Measurements from ENCODE around the gene SMARCD3. TPM values are rescaled to one million over a fixed set of nuclear protein-coding genes. Genes with fewer than 3 reads are reported as not detected.

The SMARCD3 gene
- total RNA-seq (2021; fragmentation: NEBNext Ultra II Directional; extraction: Animal tissue kit (Norgen Biotek cat#: 25700)) (3.0 and 4.6 TPM in 2 replicates), polyA plus RNA-seq (2011; rRNA removed) (5.6 and 6.2 TPM in 2 replicates), polyA minus RNA-seq (2011; rRNA and poly(A)+ RNA removed) (1.6 and 2.0 TPM in 2 replicates)
- polyA plus RNA-seq (2011; cell fraction: cytosol; rRNA removed): 4.5 TPM
- 15.3 TPM for polyA plus RNA-seq (2011; cell fraction: nucleus; rRNA removed)
- polyA plus RNA-seq (2012, experiment 1 of 2): 8.3 to 10.0 TPM (median 9.5 TPM) in 4 replicates
- polyA plus RNA-seq (2012, experiment 2 of 2): 7.5 TPM
- 3.9 TPM for polyA plus RNA-seq (2013, experiment 1 of 2)
- 4.3 TPM for polyA plus RNA-seq (2013, experiment 2 of 2)
- 2.9 TPM for polyA minus RNA-seq (2011; cell fraction: cytosol; rRNA and poly(A)+ RNA removed)
- 3.2 TPM for polyA minus RNA-seq (2011; cell fraction: nucleus; rRNA and poly(A)+ RNA removed)
- long read RNA-seq, experiment 1, partial matches to known transcripts: 2 of 4 reads
- long read RNA-seq, experiment 1, other reads (novel, unspliced or antisense): 1 of 4 reads
- long read RNA-seq, experiment 2: 0 reads

GRCh38 chr7:151248346-151249033 is at the start of gene SMARCD3:
SMARCD3 (minus strand) TSS chr7:151248694; CDS start chr7:151248562, 132 bp downstream.
- Histone ChIP-seq H3K36me3 (ENCODE audit: control insufficient read depth in 2 of 4, insufficient read depth in 4 of 4, low read length in 3 of 4) (no peaks in the 10 kb centered on the region), H3K79me2 (ENCODE audit: control insufficient read depth in 1 of 2, insufficient read depth in 2 of 2, low read length in 2 of 2) (no peaks in the 10 kb centered on the region), H3K56ac (replicated peaks; ENCODE audit: insufficient read length, low read depth, low read length) (no peak within 1 kb of the TSS), H2BK120ac (replicated peaks; ENCODE audit: low read depth, low read length) (no peak within 1 kb of the TSS), H4K91ac (replicated peaks; ENCODE audit: insufficient read length, low read length) (peak within 1 kb of the TSS; percentile 91), H3K27ac (ENCODE audit: low read depth, low read length) (no peak within 1 kb of the TSS), H3K4me3 (ENCODE audit: extremely low read depth in 1 of 4, insufficient read depth in 2 of 4, low read depth in 3 of 4, low read length in 4 of 4) (peak within 1 kb of the TSS; percentile 26 to 64 (median 40)), H2BK15ac (ENCODE audit: low read length) (peak within 1 kb of the TSS; percentile 46; the same call in 1 of the 2 replicates), H4K5ac (ENCODE audit: insufficient read length, low read depth, low read length) (no peak within 1 kb of the TSS), H2BK20ac (ENCODE audit: low read length) (no peak within 1 kb of the TSS), H3K23me2 (ENCODE audit: low read depth, low read length) (peaks cover 34% of the 10 kb centered on the region), H4K8ac (ENCODE audit: extremely low read depth, insufficient read depth, low read length) (peak within 1 kb of the TSS; percentile 47; the same call in 1 of the 2 replicates), H3K14ac (ENCODE audit: insufficient read length) (no peak within 1 kb of the TSS), H3K9me3 (ENCODE audit: insufficient read depth in 2 of 2, low read depth in 1 of 2, low read length in 1 of 2) (no peaks in the 10 kb centered on the region), H2AK5ac (ENCODE audit: low read depth, low read length) (no peak within 1 kb of the TSS), H3K9ac (replicated peaks in 1 of 4; ENCODE audit: extremely low read depth in 1 of 4, low read depth in 3 of 4, low read length in 3 of 4) (no peak within 1 kb of the TSS), H3K4ac (replicated peaks; ENCODE audit: insufficient read length, low read depth, low read length) (no peak within 1 kb of the TSS), H3K4me2 (ENCODE audit: insufficient read depth in 1 of 2, low read depth in 2 of 2, low read length in 2 of 2) (peak within 1 kb of the TSS; percentile 67 to 96), H3K23ac (ENCODE audit: insufficient read length) (no peak within 1 kb of the TSS), H3K4me1 (replicated peaks in 1 of 4; ENCODE audit: control insufficient read depth in 3 of 4, insufficient read depth in 4 of 4, low read length in 3 of 4) (peaks cover 0 to 64% (median 48%) of the 10 kb centered on the region in 4 experiments; a peak in 6 of 7 replicates), H2AFZ (ENCODE audit: low read length) (peak within 1 kb of the TSS; percentile 23; the same call in 1 of the 2 replicates), H3K18ac (ENCODE audit: extremely low read depth, low read length) (peak within 1 kb of the TSS; percentile 60), H3K27me3 (replicated peaks in 1 of 4; ENCODE audit: control insufficient read depth in 3 of 4, extremely low read depth in 1 of 4, insufficient read depth in 3 of 4, low read length in 3 of 4) (peaks cover 20 to 68% (median 61%) of the 10 kb centered on the region in 4 experiments), H3K79me1 (ENCODE audit: low read depth, low read length) (no peaks in the 10 kb centered on the region), H2BK5ac (ENCODE audit: low read depth, low read length) (no peak within 1 kb of the TSS), H4K20me1 (replicated peaks in 1 of 2; ENCODE audit: control insufficient read depth in 1 of 2, insufficient read depth in 2 of 2, low read length in 2 of 2) (peaks cover 1 to 9% of the 10 kb centered on the region in 2 experiments), H2BK12ac (ENCODE audit: low read depth, low read length) (peak within 1 kb of the TSS; percentile 75; the same call in 1 of the 2 replicates)
- FAIRE-seq (no peak), DNase-seq (ENCODE audit: low read depth in 1 of 2, low spot score in 2 of 2) (peak in 1 of 2 experiments; percentile 79)
- WGBS, 2 experiments (ENCODE audit: extremely low coverage in 1 of 2, insufficient coverage in 1 of 2, insufficient read length in 1 of 2, insufficient replicate concordance in 2 of 2, low coverage in 1 of 2, low lambda C conversion rate in 2 of 2, missing lambda C conversion rate in 1 of 2): 3% methylated on average over 27 of the region's 71 CpGs; no CpG with 5 or more reads in 1 of the 2 experiments
- ChIA-PET CTCF (ENCODE audit: partially characterized antibody) (interaction anchor here (1.7 kb wide), 1 partner anchor 29 kb away, joined by 4 read pairs; no protein-coding TSS in a partner anchor), POLR2A (ENCODE audit: partially characterized antibody) (interaction anchor here (1.2 to 1.5 kb wide), 3 partner anchors 14 to 271 kb away, joined by 3 to 6 read pairs (median 3); partner anchors contain the start of gene RHEB)
- TF ChIP-seq RBBP5 (IDR thresholded peaks at IDR 0.05; ENCODE audit: borderline replicate concordance, low read depth, low read length): 0 out of 2 replicates have a peak, but pooled peaks have one; percentile 14
- no peak for TF ChIP-seq ASH2L (IDR thresholded peaks at IDR 0.05; ENCODE audit: low read length)
- no peak for TF ChIP-seq ZNF274 (IDR thresholded peaks at IDR 0.05; ENCODE audit: borderline replicate concordance, extremely low read depth, low read length)

Measured in H1 (cell line).